ENCODE data around the gene CHADL.

DNA sequence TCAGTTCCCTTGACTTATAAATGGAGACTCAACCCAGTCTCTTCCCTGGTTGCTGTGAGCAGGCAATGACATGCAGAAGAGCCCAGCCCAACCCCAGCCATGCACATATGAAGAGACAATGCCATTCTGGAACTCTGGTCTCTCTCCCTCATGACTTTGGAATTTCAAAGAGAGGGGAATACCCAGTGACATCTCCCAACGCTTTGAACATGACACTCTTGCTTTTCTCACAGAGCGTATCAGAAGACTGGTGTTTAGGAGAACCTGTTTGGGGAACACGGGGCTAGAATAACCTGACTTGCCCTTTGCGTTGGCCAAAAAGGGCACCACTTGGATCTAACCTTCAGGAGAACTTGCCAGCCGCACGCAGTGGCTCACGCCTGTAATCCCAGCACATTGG lies 32.4 kb upstream of the CHADL start:
- TF ChIP-seq EP300 (IDR thresholded peaks at IDR 0.05; ENCODE audit: borderline replicate concordance in 1 of 2, control insufficient read depth in 1 of 2, low read depth in 2 of 2, low read length in 2 of 2) (no peak), ETV6 (conservative IDR thresholded peaks at IDR 0.05 in 1 of 2, IDR thresholded peaks at IDR 0.05 in 1 of 2; ENCODE audit: borderline replicate concordance in 1 of 2, low read depth in 1 of 2) (no peak), JUND (IDR thresholded peaks at IDR 0.05; ENCODE audit: low read depth, low read length) (no peak), KDM1A (IDR thresholded peaks at IDR 0.05; ENCODE audit: borderline replicate concordance) (no peak), SP1 (IDR thresholded peaks at IDR 0.05; ENCODE audit: low read depth, low read length) (no peak), PAX5 (IDR thresholded peaks at IDR 0.05; ENCODE audit: borderline replicate concordance, low read depth, low read length) (no peak), TAF1 (IDR thresholded peaks at IDR 0.05; ENCODE audit: borderline replicate concordance, low read depth, low read length) (no peak), TCF7 (IDR thresholded peaks at IDR 0.05; ENCODE audit: borderline replicate concordance) (no peak), NFIC (IDR thresholded peaks at IDR 0.05; ENCODE audit: low read depth, low read length) (no peak), RAD21 (IDR thresholded peaks at IDR 0.05; ENCODE audit: insufficient read depth, low read depth, low read length) (no peak), EGR1 (IDR thresholded peaks at IDR 0.05; ENCODE audit: borderline replicate concordance in 1 of 2, low read depth in 2 of 2, low read length in 2 of 2) (no peak), POLR2A (IDR thresholded peaks at IDR 0.05; ENCODE audit: low read depth, low read length) (no peak), ZNF207 (IDR thresholded peaks at IDR 0.05; ENCODE audit: borderline replicate concordance) (no peak)
- TF ChIP-seq, protein P1, sequence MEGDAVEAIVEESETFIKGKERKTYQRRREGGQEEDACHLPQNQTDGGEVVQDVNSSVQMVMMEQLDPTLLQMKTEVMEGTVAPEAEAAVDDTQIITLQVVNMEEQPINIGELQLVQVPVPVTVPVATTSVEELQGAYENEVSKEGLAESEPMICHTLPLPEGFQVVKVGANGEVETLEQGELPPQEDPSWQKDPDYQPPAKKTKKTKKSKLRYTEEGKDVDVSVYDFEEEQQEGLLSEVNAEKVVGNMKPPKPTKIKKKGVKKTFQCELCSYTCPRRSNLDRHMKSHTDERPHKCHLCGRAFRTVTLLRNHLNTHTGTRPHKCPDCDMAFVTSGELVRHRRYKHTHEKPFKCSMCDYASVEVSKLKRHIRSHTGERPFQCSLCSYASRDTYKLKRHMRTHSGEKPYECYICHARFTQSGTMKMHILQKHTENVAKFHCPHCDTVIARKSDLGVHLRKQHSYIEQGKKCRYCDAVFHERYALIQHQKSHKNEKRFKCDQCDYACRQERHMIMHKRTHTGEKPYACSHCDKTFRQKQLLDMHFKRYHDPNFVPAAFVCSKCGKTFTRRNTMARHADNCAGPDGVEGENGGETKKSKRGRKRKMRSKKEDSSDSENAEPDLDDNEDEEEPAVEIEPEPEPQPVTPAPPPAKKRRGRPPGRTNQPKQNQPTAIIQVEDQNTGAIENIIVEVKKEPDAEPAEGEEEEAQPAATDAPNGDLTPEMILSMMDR (IDR thresholded peaks at IDR 0.05 in 2 of 3, conservative IDR thresholded peaks at IDR 0.05 in 1 of 3; ENCODE audit: control insufficient read depth in 2 of 3, extremely low read depth in 1 of 3, insufficient read depth in 1 of 3, low read depth in 3 of 3, low read length in 3 of 3) = no peak
